NCI-H524 (cell line): ENCODE results near the gene ADRB2.

Experiments used
- DNase-seq, 2 experiments: peaks; one replicate each; lab custom pipeline; 2025; lab: John Stamatoyannopoulos, UW

The ADRB2 gene

GRCh38 chr5:148805326-148806290, 20.8 kb upstream of the ADRB2 start:
- peak; percentile 38 to 83 for DNase-seq

GRCh38 chr5:148806520-148806931, 19.9 kb upstream of the ADRB2 start:
- no peak for DNase-seq

GRCh38 chr5:148807851-148808250, 18.6 kb upstream of the ADRB2 start:
- no peak for DNase-seq

- DNase-seq = peak; percentile 75 to 95
Measured at GRCh38 chr5:148808864-148809642, 17.4 kb upstream of the ADRB2 start.

- DNase-seq = no peak
Measured at GRCh38 chr5:148809781-148810524, 16.5 kb upstream of the ADRB2 start.

GRCh38 chr5:148810823-148811222, 15.6 kb upstream of the ADRB2 start:
- no peak for DNase-seq

- DNase-seq = no peak
Measured at GRCh38 chr5:148811756-148812155, 14.7 kb upstream of the ADRB2 start.

- no peak for DNase-seq
Measured at GRCh38 chr5:148815086-148815485, 11.3 kb upstream of the ADRB2 start.

- DNase-seq = no peak
Measured at GRCh38 chr5:148815578-148815977, 10.8 kb upstream of the ADRB2 start.

GRCh38 chr5:148816357-148816756, 10.1 kb upstream of the ADRB2 start:
- no peak for DNase-seq

GRCh38 chr5:148816782-148817181, 9.6 kb upstream of the ADRB2 start:
- DNase-seq = no peak

GRCh38 chr5:148817606-148818005, 8.8 kb upstream of the ADRB2 start:
- DNase-seq = no peak

GRCh38 chr5:148820461-148821395, 5.7 kb upstream of the ADRB2 start:
- peak; percentile 21 to 27 for DNase-seq

- no peak for DNase-seq
Measured at GRCh38 chr5:148823871-148824270, 2.5 kb upstream of the ADRB2 start.

- peak; percentile 68 to 72 for DNase-seq
Measured at GRCh38 chr5:148825716-148826052, 727 bp upstream of the ADRB2 start.

- DNase-seq = no peak
Measured at GRCh38 chr5:148826739-148827070, 294 bp downstream of the ADRB2 start.

- DNase-seq = no peak
Measured at GRCh38 chr5:148827723-148828122, 1.3 kb downstream of the ADRB2 start.

GRCh38 chr5:148828511-148829247, 2.3 kb downstream of the ADRB2 start:
- peak in 1 of 2 experiments; percentile 9 for DNase-seq

- no peak for DNase-seq
Measured at GRCh38 chr5:148829248-148829594, 2.8 kb downstream of the ADRB2 start.

GRCh38 chr5:148829734-148830133, 3.3 kb downstream of the ADRB2 start:
- DNase-seq = no peak

GRCh38 chr5:148830211-148830610, 3.8 kb downstream of the ADRB2 start:
- DNase-seq = no peak
